ENCODE results near the gene MOK.

The MOK gene

GRCh38 chr14:102197317-102197853 is 107.6 kb downstream of the MOK start:
- DNase-seq (ENCODE audit: low read depth), result no peak
- H3K4me3 ChIP-seq (ENCODE audit: low read length), result no peak overlapping the region
- TF ChIP-seq, protein P1, sequence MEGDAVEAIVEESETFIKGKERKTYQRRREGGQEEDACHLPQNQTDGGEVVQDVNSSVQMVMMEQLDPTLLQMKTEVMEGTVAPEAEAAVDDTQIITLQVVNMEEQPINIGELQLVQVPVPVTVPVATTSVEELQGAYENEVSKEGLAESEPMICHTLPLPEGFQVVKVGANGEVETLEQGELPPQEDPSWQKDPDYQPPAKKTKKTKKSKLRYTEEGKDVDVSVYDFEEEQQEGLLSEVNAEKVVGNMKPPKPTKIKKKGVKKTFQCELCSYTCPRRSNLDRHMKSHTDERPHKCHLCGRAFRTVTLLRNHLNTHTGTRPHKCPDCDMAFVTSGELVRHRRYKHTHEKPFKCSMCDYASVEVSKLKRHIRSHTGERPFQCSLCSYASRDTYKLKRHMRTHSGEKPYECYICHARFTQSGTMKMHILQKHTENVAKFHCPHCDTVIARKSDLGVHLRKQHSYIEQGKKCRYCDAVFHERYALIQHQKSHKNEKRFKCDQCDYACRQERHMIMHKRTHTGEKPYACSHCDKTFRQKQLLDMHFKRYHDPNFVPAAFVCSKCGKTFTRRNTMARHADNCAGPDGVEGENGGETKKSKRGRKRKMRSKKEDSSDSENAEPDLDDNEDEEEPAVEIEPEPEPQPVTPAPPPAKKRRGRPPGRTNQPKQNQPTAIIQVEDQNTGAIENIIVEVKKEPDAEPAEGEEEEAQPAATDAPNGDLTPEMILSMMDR (conservative IDR thresholded peaks at IDR 0.05; ENCODE audit: low read depth, low read length), result no peak

DNA sequence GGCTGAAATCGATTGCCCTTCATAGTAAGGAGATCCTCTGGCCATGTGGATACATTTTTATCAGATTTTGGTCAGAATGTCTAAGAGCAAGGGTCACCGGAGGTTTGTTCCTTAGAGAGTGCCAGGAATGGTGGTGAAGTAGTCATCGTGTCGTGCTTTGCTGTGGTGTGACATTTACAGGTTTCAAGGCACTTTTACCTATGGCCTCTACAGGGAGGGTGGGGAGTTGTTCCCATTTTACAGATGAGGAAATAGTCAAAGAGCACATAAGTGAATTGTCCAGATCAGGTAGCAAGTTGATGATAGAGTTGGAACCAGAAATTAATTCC is 108.1 kb downstream of the MOK start:
- TF ChIP-seq, protein P1 (conservative IDR thresholded peaks at IDR 0.05; ENCODE audit: low read depth, low read length), result no peak
- no peak for DNase-seq (ENCODE audit: low read depth)
- H3K4me3 ChIP-seq (ENCODE audit: low read length), result no peak overlapping the region

GRCh38 chr14:102196039-102196901 is 108.7 kb downstream of the MOK start:
- H3K4me3 ChIP-seq (ENCODE audit: low read length), result no peak overlapping the region
- DNase-seq (ENCODE audit: low read depth), result no peak
- TF ChIP-seq, protein P1 (conservative IDR thresholded peaks at IDR 0.05; ENCODE audit: low read depth, low read length), result no peak

GRCh38 chr14:102195446-102195845 is 109.5 kb downstream of the MOK start:
- DNase-seq (ENCODE audit: low read depth), result no peak
- H3K4me3 ChIP-seq (ENCODE audit: low read length), result no peak overlapping the region
- TF ChIP-seq, protein P1 (conservative IDR thresholded peaks at IDR 0.05; ENCODE audit: low read depth, low read length), result no peak

- TF ChIP-seq, protein P1 (conservative IDR thresholded peaks at IDR 0.05; ENCODE audit: low read depth, low read length), result no peak
- H3K4me3 ChIP-seq (ENCODE audit: low read length), result no peak overlapping the region
- no peak for DNase-seq (ENCODE audit: low read depth)
Observed at GRCh38 chr14:102194856-102195255, 110.1 kb downstream of the MOK start.

DNA sequence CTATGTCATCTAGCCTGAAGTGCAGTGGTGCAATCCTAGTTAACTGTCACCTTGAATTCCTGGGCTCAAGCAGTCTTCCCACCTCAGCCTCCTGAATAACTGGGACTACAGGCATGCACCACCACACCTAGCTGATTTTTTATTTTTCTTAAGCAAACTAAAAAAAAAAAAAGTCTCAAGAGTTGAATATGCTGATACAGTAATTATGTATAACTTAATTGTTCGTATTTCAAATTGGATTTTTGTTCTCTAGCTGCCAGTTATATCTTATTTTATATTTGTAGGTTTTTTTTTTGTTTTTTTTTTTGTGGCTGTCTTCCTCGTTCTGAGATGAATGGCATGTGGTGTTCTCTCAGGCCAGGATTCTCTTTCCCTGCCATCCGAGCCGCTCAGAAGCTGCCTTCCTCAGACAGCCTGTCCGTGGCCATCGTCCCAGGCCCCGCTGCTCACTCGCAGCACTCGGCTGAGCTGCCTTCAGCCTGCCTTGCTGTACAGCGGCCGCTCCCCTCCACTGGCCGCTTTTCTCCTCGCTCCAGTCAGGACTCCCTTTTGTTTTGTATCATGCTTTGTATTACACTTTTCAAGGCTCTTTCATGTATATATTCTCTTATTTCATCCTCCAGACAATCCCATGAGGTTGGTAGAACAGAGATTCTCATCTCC is 112.0 kb downstream of the MOK start:
- DNase-seq (ENCODE audit: low read depth), result no peak
- TF ChIP-seq, protein P1 (conservative IDR thresholded peaks at IDR 0.05; ENCODE audit: low read depth, low read length), result no peak

More for the DNA sequence above, 112.0 kb downstream of the MOK start:
- no peak overlapping the region for H3K4me3 ChIP-seq (ENCODE audit: low read length)

Measured in retinal pigment epithelial cell (primary cell).